ENCODE measurements around the gene HPS5.
"Not testable (repeated sequence)": the region's sequence is repeated elsewhere in the genome, so short reads cannot be mapped to it uniquely, and the experiment has no call there.

The HPS5 gene

GRCh38 chr11:18321969-18322711 is at the start of gene HPS5, which contains the start of gene GTF2H1:
Gene HPS5 (minus strand): TSS chr11:18322140. CDS start chr11:18317858, 4,282 bp downstream.
Gene GTF2H1 (plus strand): TSS chr11:18322567. CDS start chr11:18333075, 10,508 bp downstream.
- DNase-seq, result peak; percentile 97

GRCh38 chr11:18371279-18371678 is 49.3 kb upstream of the HPS5 start:
- DNase-seq, result peak; percentile 53

GRCh38 chr11:18369398-18369797 is 47.5 kb upstream of the HPS5 start:
- DNase-seq, result no peak

- DNase-seq, result peak; percentile 78
Measured at GRCh38 chr11:18368221-18368620, 46.3 kb upstream of the HPS5 start.

GRCh38 chr11:18367431-18367830 is 45.5 kb upstream of the HPS5 start:
- peak; percentile 75 for DNase-seq

GRCh38 chr11:18366286-18366685 is 44.3 kb upstream of the HPS5 start:
- DNase-seq, result no peak

- peak; percentile 10 for DNase-seq
Measured at GRCh38 chr11:18365741-18366140, 43.8 kb upstream of the HPS5 start.

GRCh38 chr11:18364495-18365073 is 42.6 kb upstream of the HPS5 start:
- DNase-seq, result no peak

GRCh38 chr11:18361154-18361553 is 39.2 kb upstream of the HPS5 start:
- DNase-seq, result no peak

- DNase-seq, result no peak
Measured at GRCh38 chr11:18358646-18359045, 36.7 kb upstream of the HPS5 start.

GRCh38 chr11:18352581-18352980 is 30.6 kb upstream of the HPS5 start:
- DNase-seq, result no peak

GRCh38 chr11:18347471-18348125 is 25.7 kb upstream of the HPS5 start:
- DNase-seq, result no peak

- no peak for DNase-seq
Measured at GRCh38 chr11:18332891-18333290, 11.0 kb upstream of the HPS5 start.

GRCh38 chr11:18332302-18332701 is 10.4 kb upstream of the HPS5 start:
- no peak for DNase-seq

GRCh38 chr11:18330921-18331320 is 9.0 kb upstream of the HPS5 start:
- DNase-seq, result no peak

GRCh38 chr11:18329196-18329870 is 7.4 kb upstream of the HPS5 start:
- peak; percentile 55 for DNase-seq

GRCh38 chr11:18324381-18324780 is 2.4 kb upstream of the HPS5 start:
- no peak for DNase-seq

- DNase-seq, result not testable (repeated sequence)
Measured at GRCh38 chr11:18323881-18324280, 1.9 kb upstream of the HPS5 start.

- DNase-seq, result no peak
Measured at GRCh38 chr11:18322818-18323570, 1.1 kb upstream of the HPS5 start.

GRCh38 chr11:18321578-18321968 is 367 bp downstream of the HPS5 start:
- DNase-seq, result no peak

GRCh38 chr11:18320617-18321016 is 1.3 kb downstream of the HPS5 start:
- no peak for DNase-seq

GRCh38 chr11:18319914-18320313 is 2.0 kb downstream of the HPS5 start:
- no peak for DNase-seq

GRCh38 chr11:18317551-18317950 is 4.4 kb downstream of the HPS5 start:
- no peak for DNase-seq

All from NCI-H226 (cell line).